Activated CD8-positive, alpha-beta memory T cell treated with anti-CD3 and anti-CD28 coated beads, Interleukin-2, amount 50 U/mL, for 24 hours (primary cell): ENCODE results near the gene FXYD5.

Experiments
- DNase-seq: peaks from one replicate; pipeline ENCODE4 v3.0.0-alpha.2; 2020; ENCODE audit errors: extremely low read depth

The FXYD5 gene

GRCh38 chr19:35154525-35155406, at the start of gene FXYD5:
Gene FXYD5, plus strand, starts transcription at chr19:35154735. Its CDS starts 816 bp downstream, at chr19:35155551.
- peak; percentile 71 for DNase-seq

GRCh38 chr19:35105047-35105410, 49.5 kb upstream of the FXYD5 start:
- DNase-seq, result no peak

DNA sequence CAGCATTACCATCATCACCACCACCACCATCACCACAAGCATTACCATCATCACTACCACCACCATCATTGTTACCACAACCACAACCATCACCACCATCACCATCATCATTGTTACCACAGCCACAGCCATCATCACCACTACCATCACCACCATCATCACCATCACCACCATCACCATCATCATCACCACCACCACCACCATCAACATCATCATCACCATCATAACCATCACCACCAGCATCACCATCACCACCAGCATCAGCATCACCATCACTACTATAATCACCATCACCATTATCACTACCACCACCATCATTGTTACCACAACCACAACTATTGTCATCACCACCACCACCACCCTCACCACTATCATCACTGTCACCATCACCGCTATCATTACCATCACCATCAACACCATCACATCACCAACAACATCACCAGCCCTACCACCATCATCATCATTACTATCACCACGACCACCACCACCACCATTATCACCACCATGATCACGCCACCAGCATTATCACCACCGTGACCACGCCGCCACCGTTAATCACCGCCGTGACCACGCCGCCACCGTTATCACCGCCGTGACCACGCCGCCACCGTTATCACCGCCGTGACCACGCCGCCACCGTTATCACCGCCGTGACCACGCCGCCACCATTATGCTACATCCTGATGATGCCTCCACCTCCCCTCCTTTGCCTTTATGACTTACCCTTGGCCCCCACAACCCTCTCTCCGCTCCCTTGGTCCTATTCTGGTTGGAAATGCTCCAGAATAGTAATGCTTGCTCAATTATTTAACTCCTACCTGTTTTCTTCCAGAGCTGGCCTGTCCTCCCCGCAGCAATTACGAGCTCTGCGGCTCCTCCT, 48.9 kb upstream of the FXYD5 start:
- no peak for DNase-seq

- no peak for DNase-seq
Observed at GRCh38 chr19:35106291-35106583, 48.3 kb upstream of the FXYD5 start.

- DNase-seq, result no peak
Observed at GRCh38 chr19:35106898-35107541, 47.5 kb upstream of the FXYD5 start.

DNA sequence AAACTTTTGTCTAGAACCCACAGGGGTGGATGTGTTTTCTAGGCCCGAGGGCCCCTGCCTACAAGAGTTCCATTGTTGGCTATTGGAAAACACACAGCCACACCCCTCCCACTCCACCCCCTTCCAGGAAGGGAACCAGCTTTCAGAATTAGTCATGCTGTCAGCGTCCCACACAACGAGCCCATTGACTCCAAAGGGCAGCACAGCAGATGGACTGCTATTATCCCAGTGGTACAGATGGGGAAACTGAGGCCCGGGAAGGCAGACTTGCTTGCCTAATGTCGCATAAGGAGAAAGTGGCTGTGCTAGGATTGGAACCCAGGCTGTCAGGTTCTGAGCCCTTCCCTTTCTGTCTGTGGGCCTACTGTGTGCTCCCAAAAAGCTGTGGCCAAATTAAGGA, 47.0 kb upstream of the FXYD5 start:
- no peak for DNase-seq

- DNase-seq, result no peak
Observed at GRCh38 chr19:35108730-35109129, 45.8 kb upstream of the FXYD5 start.

- DNase-seq, result no peak
Observed at GRCh38 chr19:35109395-35110112, 45.0 kb upstream of the FXYD5 start.

GRCh38 chr19:35110974-35111373, 43.6 kb upstream of the FXYD5 start:
- DNase-seq, result no peak

DNA sequence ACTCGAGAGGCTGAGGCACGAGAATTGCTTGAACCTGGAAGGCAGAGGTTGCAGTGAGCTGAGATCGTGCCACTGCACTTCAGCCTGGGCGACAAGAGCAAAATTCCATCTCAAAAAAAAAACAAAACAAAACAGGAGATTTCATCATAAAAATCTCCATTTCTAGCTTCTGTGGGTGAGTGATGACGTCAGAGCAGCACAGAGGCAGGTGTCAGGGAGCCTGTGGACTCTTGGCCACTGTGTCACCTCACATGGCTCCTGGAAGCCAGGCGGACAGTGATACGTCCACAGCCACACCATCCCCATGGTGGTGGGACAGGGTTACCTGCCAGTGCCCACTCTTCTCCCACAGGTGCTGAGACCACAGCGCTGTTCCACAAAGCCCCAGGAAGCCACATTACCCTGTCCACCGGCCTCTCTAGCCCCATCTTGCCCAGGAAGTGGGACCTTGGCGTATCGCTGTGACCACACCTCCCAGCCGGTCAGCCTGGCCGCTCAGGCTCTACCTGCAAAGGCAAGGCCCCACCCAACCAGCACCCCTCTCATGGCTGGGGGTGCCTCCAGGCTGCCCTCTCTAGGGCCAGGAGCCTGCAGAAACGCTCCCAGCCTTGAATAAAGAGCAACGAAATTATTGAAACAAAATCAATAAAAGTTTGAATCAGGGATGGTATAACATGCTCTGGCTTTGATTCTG, 41.4 kb upstream of the FXYD5 start:
- no peak for DNase-seq

DNA sequence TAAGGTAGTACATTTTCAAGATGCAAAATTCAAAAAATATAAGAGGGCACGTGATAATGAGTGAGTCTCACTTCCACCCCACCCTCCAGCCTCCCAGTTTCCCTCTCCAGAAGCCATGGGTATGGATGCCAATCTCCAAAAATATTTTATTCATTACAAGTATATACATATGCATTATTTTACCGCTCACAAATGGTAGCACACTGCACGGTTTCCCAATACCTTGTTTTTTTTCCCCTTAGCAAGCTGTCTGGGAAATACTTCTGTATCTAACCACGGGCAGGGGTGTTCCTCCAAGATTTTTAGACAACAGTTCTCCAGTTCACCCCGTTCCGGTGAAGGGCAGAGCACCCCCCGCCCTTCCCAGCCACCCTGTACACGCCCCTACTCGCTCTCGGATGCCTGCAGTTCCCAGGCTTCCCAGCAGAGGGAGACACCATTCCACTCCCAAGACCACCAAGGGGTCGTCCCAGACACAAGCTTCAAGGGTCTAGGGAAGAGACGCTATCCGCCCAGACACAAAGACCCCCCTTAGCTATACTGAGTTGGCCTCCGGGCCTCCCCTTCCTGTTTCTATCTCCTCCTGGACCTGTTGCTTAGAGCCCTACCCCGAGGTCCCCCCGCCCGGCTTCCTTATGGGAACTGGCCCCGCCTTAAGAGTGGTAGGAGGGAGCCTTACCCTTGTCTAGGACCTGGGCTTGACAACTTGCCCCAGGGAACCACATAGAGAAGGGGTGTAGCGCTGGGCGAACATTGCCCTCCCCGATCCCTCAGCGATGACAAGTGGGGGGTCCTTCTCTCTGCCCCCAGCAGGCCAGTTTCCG, 40.0 kb upstream of the FXYD5 start:
- peak; percentile 28 for DNase-seq

DNA sequence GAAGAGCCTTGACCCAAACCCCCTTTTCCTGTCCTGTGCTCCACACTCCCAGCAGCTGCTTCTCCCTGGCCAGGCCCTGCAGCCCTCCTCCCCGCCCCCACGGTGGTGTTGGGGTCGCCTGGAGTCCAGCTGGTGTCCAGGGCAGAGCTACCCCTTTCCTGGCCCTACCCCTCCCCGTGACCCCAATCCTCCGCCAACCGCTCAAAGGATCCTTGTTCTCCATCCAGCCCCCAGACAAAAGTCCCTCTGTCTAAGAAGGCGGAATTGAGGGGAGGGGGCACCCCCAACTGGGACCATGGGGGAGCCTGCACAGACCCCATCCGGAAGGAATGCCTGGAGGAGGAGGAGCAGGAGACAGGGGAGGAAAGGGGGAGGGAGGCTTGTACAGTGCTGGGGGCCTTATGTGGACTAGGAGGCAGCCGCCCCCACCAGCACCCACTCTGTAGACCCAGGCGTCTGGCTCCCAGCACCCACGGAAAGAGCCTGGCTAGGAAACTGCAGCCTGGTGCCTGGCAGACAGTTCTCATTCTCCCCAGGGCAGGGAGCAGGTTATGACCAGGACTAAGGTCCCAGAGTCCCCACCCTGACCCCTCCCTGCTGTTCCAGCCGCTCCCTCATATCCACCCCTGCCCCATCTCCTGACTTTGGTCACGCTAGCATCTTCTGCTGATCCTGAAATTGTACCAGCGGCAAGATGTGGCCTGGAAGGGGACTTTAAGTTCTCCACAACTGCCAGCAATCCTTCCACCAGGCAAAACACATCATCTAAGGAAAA, 39.2 kb upstream of the FXYD5 start, which contains the start of gene FXYD3:
FXYD3 (plus strand) TSS at position 647 of the 775 bp plus-strand sequence. CDS start 3,554 bp downstream, outside the sequence.
- no peak for DNase-seq

DNA sequence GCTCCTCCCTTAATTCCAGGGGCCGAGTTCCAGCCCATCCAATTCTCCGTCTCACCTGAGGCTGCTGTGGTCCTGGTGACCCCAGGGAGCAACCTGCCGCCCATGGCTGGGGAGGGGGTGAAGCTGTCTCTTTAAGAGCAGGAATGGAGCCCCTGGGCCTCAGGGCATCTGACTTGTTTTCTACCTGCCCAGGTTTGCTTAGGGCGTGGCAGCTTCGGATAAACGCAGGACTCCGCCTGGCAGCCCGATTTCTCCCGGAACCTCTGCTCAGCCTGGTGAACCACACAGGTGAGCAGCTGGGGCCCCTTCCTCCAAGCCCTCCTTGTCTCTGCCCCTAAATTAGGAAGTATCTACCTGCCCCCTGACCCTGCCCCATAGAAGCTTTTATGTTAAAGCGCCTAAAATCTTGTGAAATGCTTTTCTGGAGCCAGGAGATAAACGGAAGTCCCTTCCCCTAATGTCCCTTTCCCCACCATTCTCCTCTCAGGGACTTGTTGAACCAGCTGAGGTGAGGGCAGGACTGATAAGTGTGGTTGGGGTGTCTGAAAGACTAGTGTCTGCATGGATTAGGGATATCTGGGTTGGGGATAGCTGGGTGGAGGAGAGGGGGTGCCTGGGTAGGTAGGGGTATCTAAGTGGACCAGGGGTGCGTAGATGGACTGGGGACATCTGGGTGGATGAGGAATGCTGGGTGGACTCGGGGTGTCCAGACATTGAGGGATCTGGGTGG, 38.3 kb upstream of the FXYD5 start:
- DNase-seq, result no peak

GRCh38 chr19:35117116-35117515, 37.4 kb upstream of the FXYD5 start:
- DNase-seq, result no peak

DNA sequence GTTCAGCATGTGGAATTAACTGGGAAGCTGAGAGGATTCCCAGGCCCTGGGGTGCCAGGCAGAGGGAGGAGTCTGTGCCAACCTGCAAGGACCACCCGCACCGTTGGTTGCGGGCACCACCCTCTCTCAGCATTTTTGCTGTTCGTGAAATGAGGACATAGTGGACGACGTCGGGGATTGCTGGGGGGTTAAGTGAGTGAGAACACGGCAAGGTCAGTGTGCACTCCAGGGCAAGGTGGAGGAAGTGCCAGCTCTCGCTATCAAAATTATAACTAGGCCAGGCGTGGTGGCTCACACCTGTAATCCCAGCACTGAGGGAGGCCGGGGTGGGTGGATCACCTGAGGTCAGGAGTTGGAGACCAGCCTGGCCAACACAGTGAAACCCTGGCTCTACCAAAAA, 36.7 kb upstream of the FXYD5 start:
- no peak for DNase-seq

- DNase-seq, result no peak
Observed at GRCh38 chr19:35118268-35119020, 36.1 kb upstream of the FXYD5 start.

DNA sequence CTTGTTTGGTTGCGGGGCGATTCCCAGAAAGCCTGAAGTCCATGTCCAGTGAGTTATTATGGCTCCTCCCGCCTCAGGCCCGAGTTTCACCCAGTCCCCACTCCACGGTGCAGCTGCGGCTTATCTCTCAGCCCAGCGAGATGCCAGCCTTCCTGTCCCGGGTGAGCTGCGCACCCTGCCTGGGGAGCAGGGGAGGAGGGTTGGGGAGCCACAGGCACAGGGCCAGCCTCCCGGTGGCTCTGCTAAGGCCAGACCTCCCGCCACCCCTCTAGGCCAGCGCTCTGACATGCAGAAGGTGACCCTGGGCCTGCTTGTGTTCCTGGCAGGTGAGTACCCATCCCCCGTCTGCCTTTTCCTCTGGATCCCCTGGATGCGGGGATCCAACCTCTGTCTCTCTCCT, 35.4 kb upstream of the FXYD5 start:
- DNase-seq, result no peak

DNA sequence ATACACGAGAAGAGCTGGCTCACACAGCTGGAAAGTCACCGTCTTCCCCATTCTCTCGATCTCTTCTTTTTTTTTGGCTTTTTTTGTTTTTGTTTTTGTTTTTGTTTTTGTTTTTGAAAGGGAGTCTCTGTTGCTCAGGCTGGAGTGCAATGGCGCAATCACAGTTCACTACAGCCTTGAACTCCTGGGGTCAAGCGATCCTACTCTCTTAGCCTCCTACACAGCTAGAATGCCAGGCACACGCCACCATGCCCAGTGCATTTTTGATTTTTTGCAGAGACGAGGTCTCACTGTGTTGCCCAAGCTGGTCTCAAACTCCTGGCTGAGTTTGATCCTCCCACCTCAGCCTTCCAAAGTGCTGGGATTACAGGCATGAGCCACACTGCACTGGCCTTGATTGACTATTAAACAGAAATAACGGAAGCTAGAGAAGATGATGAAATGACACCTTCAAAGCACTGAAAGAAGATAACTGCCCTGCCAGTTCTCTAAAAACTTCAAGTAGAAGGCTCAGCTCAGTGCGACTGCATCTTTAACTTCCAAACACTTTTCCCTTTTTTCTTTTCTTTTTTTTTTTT, 34.9 kb upstream of the FXYD5 start:
- no peak for DNase-seq
